Stimulated activated CD4-positive, alpha-beta T cell treated with anti-CD3 and anti-CD28 coated beads, Interleukin-12 subunit alpha, Interleukin-12 subunit beta, amount 100 ng/mL, for 4 hours (primary cell): ENCODE results near the gene ZNF330.
A peak's percentile ranks its signal among the peaks of the same experiment; 100 is the strongest.
"Not testable (repeated sequence)": the region's sequence is repeated elsewhere in the genome, so short reads cannot be mapped to it uniquely, and the experiment has no call there.

Experiments used
- DNase-seq: peaks from one replicate; pipeline ENCODE4 v3.0.0-alpha.2; 2020

ZNF330 gene

DNA sequence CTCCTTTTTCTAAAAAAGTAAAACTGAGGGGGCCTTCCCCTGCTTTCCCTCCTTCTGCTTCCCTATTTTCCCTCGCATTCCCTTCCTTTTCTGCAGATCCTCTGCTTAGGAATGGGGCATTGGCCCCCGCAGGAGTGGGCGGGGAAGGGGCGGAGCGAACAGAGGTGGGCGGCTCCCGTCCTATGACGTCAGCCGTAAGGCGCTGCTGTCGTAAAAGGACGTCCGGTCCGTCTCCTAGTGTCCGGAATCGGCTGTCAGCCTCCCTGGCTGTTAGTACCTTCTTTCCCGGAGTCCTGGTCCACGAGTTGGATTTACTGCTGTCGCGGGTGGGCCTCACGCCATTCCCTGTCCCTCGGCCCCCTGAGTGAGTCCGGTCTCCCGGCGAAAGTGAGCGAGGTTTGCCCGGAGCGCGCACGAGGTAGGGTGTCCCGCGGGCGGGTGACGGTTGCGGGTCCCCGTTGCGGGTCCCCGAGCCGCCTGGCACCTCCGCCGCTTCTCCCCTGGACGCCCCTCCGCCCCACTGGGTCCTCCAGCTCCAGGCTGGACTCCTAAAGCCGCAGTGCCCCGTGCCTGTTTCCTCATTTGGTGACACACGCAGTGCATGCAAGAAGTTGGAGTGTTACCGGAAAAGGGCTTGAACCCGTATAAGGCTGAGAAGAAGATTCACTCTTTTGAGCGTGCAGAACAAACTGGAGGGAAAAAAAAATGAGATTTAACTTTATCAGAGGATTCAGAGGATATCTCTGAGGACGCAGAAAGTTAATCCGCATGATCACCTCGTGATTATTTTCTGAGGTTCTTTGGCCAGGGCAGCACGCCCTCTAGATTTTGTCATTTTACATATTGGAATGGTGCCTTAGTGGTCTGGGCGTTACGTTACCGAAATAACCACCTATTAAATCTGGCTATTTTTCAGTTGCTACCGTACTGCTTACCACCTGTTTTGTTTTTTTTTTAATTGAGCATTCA, at the start of gene ZNF330:
Gene ZNF330 (plus strand): TSS at position 205 of the 969 bp plus-strand sequence. CDS start 1,477 bp downstream, outside the sequence.
- DNase-seq: peak; percentile 94

DNA sequence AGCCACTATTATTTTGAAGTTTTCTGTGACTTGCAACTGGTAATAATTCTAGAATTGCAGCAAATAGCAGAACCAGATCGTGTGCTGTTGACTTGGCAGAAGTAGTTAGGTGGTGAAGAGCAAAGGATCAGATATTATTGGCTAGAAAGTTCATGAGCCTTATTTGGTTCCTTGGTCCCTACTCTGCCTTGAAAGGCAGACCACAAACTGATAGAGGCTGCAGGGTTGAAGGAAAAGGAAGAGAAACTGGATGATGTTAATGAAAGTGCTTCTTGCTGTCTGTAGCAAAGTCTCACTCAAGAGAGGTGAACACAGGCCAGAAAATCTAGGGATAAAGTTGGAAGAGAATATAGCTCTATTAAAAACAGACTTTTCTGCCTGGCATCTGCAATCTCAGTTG, 46.2 kb upstream of the ZNF330 start:
- DNase-seq: no peak

DNA sequence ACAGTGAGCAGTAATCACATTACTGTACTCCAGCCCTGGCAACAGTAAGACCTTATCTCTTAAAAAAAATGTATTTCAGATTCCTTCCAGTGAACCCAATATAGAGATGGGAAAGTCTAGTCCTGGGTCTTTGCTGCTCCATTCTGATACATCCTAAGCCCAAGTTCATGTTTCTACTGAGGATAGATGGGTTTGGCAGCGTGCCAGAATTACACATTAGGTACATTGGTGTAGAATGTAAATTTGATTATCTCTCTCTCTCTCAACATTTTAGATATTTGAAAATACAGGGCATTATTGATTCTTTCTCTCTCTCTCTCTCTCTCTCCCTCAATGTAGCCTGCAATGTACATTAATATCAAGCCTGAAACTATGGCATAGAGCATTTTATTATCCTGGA, 43.5 kb upstream of the ZNF330 start:
- no peak for DNase-seq

DNA sequence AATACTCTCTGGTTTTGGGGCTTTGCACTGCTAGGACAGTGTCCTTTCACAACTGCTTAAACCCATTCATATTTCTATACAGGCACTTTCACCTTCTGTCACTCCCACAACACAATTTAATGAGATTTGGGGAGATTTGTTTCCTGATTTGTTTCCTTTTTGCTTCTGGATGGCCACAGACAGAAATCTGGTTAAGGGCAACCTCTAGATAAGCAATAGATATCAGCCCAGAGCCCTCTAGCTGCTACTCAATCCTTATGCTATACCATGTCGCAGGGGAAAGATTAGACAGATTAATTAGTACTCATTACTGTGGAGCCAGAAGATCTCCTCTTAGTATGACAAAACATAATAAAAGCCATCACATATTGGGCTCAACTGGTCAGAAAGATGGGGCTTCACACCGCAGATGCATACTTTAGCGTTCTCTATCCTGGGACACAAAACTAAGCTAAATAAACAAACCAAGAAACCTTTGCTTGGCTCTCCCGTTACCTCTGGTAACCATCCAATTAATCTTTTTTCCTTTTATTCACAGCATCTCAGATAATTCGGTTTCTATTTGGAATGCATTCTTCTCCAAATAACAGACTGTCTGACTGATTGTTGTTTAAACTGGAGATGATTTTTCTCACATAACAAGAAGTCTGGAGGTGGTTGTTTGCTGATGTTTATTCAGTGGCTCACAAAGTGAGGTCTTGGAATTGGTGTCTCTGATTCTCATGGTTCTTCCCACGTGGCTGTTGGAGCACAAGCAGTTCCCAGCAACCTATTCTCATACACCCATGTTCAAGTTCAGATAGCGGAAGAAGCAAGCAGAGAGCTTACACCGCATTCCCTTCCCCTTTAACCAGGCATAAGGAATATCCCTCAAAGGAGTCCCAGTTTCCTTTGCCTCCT, 41.0 kb upstream of the ZNF330 start:
- DNase-seq: no peak

DNA sequence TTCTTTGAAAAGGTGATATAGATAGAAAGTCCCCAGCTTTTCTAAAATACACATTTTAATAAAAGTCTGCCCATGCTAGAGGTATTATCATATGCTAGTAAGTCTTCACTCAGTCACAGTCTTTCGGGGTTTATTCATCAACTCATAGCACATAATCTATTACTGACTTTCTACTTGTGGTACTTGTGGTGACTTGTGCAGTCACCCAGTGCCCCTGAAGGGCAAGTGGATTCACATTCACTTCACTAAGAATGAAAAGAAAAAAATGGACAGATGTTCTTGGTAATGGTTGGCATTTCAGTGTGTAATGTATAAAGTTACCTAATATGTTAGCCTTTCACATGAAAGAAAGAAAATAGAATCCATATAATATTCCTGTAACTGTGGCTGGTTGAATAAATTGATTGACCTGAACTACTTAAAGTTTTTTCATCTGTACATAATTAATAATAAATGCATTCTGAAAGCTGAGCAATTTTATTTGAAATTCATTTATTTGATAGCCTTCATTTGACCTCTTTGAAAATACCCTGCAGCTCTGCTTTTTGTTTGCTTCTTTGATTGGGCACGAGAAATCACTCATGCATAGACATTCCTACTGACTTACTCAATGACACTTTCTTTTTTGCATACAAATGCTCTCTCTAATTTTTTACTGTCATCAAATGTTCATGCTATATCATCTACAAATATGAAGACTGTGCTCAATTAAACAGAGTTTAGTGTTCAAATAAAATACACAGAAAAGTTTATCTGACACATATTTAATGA, 39.5 kb upstream of the ZNF330 start:
- no peak for DNase-seq

DNA sequence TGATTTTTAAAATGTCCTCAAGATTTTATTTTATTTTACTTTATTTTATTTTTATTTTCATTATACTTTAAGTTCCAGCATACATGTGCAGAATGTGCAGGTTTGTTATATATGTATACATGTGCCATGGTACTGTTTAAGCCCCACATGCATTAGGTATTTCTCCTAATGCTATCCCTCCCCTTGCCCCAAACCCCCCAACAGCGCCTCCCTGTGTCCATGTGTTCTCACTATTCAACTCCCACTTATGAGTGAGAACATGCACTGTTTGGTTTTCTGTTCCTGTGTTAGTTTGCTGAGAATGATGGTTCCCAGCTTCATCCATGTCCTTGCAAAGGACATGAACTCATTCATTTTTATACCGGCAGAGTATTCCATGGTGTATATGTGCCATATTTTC, 37.2 kb upstream of the ZNF330 start:
- DNase-seq: not testable (repeated sequence)

DNA sequence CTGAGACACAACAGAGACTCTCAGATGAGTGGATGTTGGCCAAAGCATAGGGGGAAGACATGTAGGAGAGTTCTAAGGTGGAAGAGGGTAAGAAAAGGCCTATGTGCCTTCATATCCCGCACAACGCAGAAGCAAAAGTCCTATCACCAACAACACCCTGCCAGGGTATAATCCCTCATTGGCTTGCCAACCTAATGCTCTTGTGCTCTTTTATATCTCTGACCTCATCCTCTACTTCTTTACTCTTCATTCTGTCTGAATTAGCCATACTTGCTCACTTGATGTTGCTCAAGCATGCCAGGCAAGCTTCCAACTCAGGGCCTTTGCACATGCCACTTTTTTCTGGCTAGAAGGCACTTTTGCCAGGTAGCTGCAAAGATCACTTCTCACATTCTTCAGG, 28.1 kb upstream of the ZNF330 start:
- DNase-seq: no peak

DNA sequence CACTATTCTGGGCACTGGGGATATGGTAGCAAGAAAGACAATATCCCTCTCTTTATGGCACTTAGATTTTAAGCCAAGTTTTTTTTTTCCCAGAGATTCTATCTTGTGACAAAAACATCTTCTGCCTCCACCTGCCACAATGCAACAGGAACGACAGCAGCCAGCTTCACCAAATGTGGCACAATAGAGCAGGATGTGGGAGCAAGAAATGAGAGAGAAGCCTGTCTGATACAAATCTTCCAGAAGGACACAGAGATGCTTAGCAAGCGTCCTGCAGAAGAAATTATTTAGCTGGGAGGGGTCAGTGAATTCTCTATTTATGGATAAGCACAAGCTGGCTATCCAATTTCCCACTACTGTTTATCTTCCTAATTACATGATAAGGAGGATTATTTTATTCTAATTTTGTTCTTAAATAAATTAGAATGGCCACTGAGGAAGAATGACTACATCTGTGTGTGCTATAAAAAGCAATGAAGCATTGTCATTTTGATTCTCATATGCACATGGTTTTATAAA, 27.1 kb upstream of the ZNF330 start:
- no peak for DNase-seq

DNA sequence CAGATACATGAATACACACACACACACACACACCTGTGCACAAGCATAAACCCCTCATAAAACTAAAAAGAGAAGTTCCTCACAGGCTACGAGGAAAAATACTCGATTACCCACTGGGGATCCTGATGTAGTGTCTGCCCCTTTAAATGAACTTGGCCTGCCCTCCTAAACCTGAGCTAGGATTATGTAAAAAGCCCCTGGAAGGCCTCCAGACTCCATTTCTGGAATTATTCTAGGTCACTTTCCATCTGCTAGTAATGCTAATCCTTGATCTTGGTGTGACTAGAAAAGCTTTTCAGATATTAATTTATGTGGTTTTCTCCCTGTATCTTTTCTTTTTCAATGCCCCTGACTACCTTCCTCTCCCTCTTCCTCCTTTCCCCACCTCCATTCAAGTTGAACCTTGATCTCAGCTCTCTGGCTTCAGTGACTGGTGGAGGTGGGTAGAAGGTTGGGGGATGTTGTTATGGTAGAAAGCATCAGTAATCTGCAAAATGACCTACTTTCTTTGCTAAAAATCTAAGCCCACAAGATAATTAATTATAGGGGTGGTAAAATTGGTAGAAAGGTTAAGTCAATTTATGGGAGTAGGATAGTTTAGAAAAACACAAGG, 25.5 kb upstream of the ZNF330 start:
- DNase-seq: no peak

DNA sequence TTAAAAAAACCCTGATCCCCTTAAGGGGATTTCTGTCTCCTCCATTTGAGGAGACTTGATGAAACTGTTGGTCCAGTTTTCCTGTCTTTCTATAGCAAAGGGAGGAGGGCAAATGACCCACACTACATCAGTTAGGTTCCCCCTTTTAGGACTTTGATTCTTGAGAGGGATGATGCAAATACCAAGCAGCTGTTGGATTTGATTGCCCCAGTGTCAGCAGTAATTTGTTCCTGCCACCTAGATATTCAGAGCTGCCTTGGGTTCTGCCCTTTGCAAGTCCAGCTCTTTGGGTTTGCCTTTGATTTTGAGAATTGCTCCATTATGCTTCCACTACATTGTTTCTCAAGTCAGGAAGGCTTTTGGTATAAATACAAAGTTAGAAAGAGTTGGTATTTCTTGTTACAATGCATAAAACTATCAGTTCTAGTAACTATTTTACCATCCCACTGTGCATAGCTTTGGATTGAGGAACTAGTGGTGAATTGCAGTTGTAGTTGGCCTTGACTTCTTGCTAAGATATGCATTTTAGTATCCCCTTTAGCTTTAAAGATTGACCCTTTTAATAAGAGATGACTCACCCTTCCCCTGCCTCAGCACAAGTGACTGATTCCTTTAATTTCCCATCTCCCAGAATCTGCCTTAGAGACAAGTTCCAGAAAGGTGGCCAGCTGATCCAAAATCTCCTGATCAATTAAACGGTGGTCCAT, 24.3 kb upstream of the ZNF330 start:
- DNase-seq: no peak

DNA sequence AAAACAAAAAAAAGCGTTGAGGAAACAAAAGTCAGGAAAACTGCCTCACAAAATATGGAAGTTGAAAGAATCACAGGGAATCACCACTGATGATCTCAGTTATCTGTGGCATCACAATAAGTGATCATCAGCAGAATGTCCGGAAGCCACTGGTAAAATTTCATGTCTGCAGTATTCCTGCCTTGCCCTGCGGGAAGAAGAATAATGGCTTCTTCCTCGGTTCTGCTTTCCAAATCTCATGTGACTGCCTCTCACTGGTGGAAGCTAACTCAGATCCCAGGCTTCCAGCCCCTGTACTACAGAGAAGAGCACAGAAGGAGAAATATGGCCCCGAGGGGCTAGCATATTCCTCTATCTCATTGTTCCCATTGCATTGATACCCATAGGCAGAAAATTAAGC, 12.7 kb upstream of the ZNF330 start:
- DNase-seq: no peak

DNA sequence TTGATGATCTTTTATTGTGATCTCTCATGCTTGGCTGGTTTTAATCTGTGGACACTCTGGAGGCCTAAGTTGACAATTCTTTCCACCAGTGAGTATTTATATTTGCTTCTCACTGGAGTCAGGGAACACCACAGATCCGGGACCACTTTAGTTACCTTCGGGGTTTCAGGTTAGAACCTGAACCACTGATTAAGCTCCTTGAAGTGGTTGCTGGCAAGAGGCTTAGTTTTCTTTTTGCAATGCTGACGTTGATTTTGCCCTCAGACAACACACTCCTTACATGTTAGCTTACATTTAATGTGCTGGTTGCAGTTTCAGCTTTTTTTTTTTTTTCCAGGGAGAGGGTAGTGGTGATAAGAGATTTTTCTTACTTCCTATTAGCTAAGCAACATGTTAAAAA, 10.5 kb upstream of the ZNF330 start:
- no peak for DNase-seq

DNA sequence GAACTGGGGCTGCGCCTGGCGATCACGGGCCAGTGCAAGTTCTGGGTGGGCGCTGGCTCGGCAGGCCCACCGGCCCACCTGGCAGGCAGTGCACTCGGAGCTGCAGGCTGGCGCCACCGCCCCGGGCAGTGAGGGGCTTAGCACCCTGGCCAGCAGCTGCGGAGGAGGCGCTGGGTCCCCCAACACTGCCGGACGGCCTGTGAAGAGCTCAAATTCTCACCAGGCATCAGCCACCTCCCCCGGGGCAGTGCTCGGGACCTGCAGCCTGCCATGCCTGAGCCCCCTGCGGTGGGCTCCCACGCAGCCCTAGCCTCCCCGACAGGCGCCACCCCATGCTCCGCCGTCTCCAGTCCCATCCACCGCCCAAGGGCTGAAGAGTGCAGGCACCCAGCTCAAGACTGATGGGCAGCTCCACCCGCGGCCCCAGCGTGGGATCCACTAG, 7.1 kb upstream of the ZNF330 start:
- DNase-seq: no peak

DNA sequence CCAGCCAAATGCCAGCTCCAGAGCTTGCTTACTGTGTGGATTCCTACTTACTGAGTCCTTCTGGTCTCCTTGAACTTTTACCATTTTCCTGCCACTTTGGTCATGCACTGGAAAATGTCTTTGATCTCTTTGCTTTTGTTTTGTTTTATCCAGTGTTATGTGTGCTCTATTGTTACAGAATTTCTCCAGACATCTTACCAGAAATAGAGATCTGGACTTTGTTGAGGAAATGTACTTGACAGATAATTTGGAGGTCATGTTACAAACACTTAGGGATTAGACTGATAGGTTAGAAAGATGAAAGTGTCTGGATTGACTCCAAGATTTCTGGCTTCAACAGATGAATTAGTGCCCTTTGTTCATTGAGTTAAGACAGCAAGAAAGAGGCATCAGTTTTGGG, 5.7 kb upstream of the ZNF330 start:
- DNase-seq: no peak

DNA sequence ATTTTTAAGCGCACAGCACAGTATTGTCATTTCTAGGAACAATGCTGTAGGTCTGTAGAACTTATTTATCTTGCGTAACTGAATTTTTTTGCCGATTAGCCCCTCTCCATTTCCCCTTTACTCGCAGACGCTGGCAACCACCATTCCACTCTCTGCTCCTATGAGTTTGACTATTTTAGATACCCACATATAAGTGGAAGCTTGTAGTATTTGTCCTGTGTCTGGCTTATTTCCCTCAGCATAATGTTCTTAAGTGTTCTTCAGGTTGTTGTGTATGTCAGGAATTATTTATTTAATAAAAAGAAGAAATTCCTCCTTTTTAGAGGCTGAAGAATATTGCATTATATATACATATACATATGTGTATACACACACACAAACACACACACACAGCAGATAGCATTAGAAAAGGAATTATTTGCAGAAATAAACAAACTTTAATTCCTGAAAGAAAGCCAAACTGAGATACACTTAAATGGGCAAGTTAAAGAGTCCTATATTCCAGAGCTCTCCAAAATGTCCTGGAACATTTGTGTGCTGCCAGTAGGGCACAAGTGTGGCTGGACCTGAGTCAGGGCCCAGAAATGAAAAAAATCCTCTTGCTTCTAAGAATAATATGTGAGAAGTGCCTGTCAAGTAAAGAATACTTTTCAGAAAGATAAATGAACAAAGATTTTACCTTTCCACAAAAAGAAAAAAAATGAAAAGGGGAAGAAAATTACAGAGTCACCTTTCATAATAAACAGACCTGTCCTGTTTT, 4.5 kb upstream of the ZNF330 start:
- no peak for DNase-seq

DNA sequence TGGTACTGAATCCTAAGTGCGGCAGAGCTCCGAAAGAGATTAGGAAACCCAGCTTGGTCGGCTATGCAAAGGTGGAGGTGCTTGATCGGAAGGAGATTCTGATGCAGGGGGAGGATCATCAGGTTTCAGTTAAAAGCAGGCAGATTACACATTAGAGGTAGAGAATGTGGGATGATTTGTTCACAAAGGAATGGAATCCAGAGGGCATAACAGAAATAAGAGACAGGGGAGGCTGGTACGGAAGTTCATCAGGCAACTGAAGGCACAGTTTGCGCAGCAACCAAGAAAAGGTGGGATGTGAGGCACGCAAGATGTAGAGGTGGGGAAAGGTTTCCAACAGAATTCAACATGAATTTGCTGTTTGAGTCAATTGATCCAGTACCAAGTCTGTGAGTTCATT, 424 bp upstream of the ZNF330 start:
- DNase-seq: no peak

DNA sequence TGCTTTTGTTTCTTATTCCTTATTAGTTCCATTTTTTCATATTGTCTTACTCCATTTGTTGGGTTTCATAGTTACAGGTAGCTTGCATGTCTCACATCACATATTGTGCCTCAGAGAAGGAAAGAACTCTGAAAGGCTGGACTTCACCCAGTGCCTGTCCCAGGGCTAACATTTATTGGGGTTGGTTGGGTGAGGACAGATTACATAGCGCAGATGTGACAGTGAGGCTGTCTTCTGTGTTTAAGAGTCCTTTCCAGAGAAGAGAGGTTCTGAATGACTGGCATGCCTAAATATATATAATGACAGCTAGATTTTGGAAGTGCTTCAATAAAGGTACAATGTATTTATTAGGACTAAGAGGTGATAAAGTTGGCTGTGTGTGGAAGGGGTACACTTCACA, 2.7 kb downstream of the ZNF330 start:
- DNase-seq: no peak

DNA sequence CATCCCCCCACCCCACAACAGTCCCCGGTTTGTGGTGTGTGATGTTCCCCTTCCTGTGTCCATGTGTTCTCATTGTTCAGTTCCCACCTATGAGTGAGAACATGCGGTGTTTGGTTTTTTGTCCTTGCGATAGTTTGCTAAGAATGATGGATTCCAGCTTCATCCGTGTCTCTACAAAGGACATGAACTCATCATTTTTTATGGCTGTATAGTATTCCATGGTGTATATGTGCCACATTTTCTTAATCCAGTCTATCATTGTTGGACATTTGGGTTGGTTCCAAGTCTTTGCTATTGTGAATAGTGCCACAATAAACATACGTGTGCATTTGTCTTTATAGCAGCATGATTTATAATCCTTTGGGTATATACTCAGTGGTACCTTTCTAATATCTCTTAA, 6.6 kb downstream of the ZNF330 start:
- not testable (repeated sequence) for DNase-seq

DNA sequence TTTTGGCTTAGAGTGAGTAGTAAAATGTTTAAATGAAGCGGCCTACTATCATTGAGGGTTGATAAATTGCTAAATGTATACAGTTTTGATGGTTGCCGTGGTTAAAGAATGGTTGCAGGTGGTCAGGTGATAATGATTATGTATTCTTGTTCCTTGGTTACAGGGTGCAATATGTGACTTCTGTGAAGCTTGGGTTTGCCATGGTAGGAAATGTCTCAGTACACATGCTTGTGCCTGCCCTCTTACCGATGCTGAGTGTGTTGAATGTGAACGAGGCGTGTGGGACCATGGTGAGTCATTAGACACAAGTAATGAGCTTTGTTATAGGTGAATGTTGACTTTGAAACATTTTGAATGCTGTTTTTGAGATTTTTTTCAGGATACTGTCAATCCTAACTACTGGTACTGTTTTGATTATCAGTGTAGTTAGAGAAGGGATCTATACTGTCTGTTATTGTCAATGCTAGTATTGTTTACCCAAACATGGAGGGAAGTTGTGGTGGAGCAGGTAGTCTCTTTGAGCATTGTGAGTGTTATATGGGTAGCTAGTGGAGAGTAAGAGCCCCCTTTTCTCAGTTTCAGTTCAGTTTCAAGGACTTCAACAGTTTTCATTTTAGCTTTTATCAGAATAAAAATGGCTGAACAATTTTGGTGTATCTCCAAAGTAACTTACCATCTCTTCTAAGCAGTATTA, 8.9 kb downstream of the ZNF330 start:
- DNase-seq: no peak

DNA sequence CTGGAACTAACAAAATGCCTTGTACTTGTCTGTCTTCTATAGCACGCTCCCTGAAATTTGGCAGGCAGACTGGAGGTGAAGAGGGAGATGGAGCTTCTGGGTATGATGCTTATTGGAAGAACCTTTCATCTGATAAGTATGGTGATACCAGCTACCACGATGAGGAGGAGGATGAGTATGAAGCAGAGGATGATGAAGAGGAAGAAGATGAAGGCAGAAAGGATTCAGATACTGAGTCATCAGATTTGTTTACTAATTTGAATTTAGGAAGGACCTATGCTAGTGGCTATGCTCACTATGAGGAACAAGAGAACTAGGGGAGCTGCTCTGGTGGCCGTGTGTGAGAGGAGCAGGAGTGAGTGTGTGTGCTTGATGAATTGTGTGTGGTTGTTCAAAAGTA, 13.0 kb downstream of the ZNF330 start:
- DNase-seq: no peak
